ENCODE results near the gene LHFPL6.

GRCh38 chr13:39353988-39354387 lies 249.0 kb downstream of the LHFPL6 start:
- TF ChIP-seq CTCF (IDR thresholded peaks at IDR 0.05; ENCODE audit: insufficient read depth, low read depth, low read length): no peak
- no peak for TF ChIP-seq EZH2 (IDR thresholded peaks at IDR 0.05; ENCODE audit: insufficient read depth, low read length)

Data from astrocyte (in vitro differentiated cells and primary cell).